GM23338 (cell line): ENCODE measurements around the gene C1orf210. TPM values are rescaled to one million over a fixed set of nuclear protein-coding genes. Genes with fewer than 3 reads are reported as not detected.

Source experiments
- ATAC-seq: fragments of 200-7000 bp; cut with Tn5 transposase; 3 replicates; pipeline ENCODE4 v1.9.1; 2020
- DNase-seq: peaks from one replicate; pipeline ENCODE4 v3.0.0-alpha.2; 2015; ENCODE audit warnings: low spot score
- H2AFZ ChIP-seq: fragments of 200-600 bp; sonication (generic); 2 replicates; pipeline ENCODE4 v1.8.0; 2016; ENCODE audit warnings: antibody characterized with exemption, mild to moderate bottlenecking, moderate library complexity
- H3F3A ChIP-seq: fragments of 200-600 bp; sonication (generic); replicated peaks from 2 replicates; pipeline ENCODE4 v1.8.0; 2017; ENCODE audit warnings: antibody characterized with exemption, mixed run types, low read depth
- H3K27ac ChIP-seq: fragments of 200-600 bp; sonication (generic); 2 replicates; pipeline ENCODE4 v1.6.1; 2016; ENCODE audit warnings: low read depth
- H3K27me3 ChIP-seq: fragments of 200-600 bp; sonication (generic); 2 replicates; pipeline ENCODE4 v1.8.0; 2016; ENCODE audit warnings: mild to moderate bottlenecking, mixed run types, moderate library complexity; ENCODE audit not compliant: insufficient read depth
- H3K36me3 ChIP-seq: fragments of 200-600 bp; sonication (generic); 2 replicates; pipeline ENCODE4 v1.8.0; 2016; ENCODE audit warnings: mild to moderate bottlenecking; ENCODE audit not compliant: insufficient read depth
- H3K4me1 ChIP-seq: fragments of 200-600 bp; sonication (generic); 2 replicates; pipeline ENCODE4 v1.8.0; 2016; ENCODE audit warnings: mild to moderate bottlenecking, moderate library complexity; ENCODE audit not compliant: insufficient read depth
- H3K4me2 ChIP-seq: fragments of 200-600 bp; sonication (generic); 2 replicates; pipeline ENCODE4 v1.7.1; 2017; ENCODE audit warnings: mixed run types
- H3K4me3 ChIP-seq: fragments of 200-600 bp; sonication (generic); 2 replicates; pipeline ENCODE4 v1.6.1; 2016; ENCODE audit warnings: mixed run types
- H3K79me2 ChIP-seq: fragments of 200-600 bp; sonication (generic); replicated peaks from 2 replicates; pipeline ENCODE4 v1.8.0; 2017; ENCODE audit warnings: mild to moderate bottlenecking; ENCODE audit not compliant: insufficient read depth
- H3K9me2 ChIP-seq: fragments of 200-600 bp; sonication (generic); 2 replicates; pipeline ENCODE4 v1.8.0; 2017; ENCODE audit not compliant: insufficient read depth
- H4K20me1 ChIP-seq: fragments of 200-600 bp; sonication (generic); replicated peaks from 2 replicates; pipeline ENCODE4 v1.8.0; 2017; ENCODE audit warnings: mild to moderate bottlenecking; ENCODE audit not compliant: insufficient read depth
- H3K27ac Mint-ChIP-seq: 2 replicates; pipeline ENCODE4 v1.8.0; 2020; ENCODE audit warnings: inconsistent platforms, mild to moderate bottlenecking, moderate library complexity, mixed read lengths
- H3K27me3 Mint-ChIP-seq: 3 replicates; pipeline ENCODE4 v1.8.0; 2022; ENCODE audit warnings: low read depth, mild to moderate bottlenecking, moderate library complexity, mixed read lengths, inconsistent platforms; ENCODE audit not compliant: insufficient read depth, poor library complexity
- H3K36me3 Mint-ChIP-seq: 3 replicates; pipeline ENCODE4 v1.8.0; 2021; ENCODE audit warnings: low read depth, mild to moderate bottlenecking, inconsistent platforms, moderate library complexity, mixed read lengths
- H3K4me1 Mint-ChIP-seq: 3 replicates; pipeline ENCODE4 v1.8.0; 2020; ENCODE audit warnings: mild to moderate bottlenecking, inconsistent platforms, mixed read lengths
- H3K4me3 Mint-ChIP-seq: 3 replicates; pipeline ENCODE4 v1.8.0; 2021; ENCODE audit warnings: moderate library complexity, mild to moderate bottlenecking, inconsistent platforms, mixed read lengths
- H3K9me3 Mint-ChIP-seq: 3 replicates; pipeline ENCODE4 v1.8.0; 2020; ENCODE audit warnings: moderate library complexity, mild to moderate bottlenecking, inconsistent platforms, mixed read lengths
- CREB1 ChIP-seq: fragments of 250-450 bp; sonication (Bioruptor Pico); IDR thresholded peaks from 2 replicates; pipeline ENCODE4 v1.5.0; 2020; ENCODE audit warnings: low read depth, mild to moderate bottlenecking, moderate library complexity
- CTCF ChIP-seq, 2 experiments: fragments of 200-600 bp in 1 of 2; sonication (generic) in 1 of 2; conservative IDR thresholded peaks; 2 replicates each; pipeline versions ENCODE4 v1.5.1 to v1.6.1; 2016 to 2017; ENCODE audit warnings: antibody characterized with exemption in 2 of 2, low read depth in 2 of 2, mild to moderate bottlenecking in 2 of 2, moderate library complexity in 1 of 2
- EZH2 ChIP-seq: fragments of 200-600 bp; sonication (generic); IDR thresholded peaks from one replicate; pipeline ENCODE4 v1.8.0; 2017; ENCODE audit warnings: antibody characterized with exemption, mild to moderate bottlenecking, low read depth; ENCODE audit not compliant: unreplicated experiment
- EZH2phosphoT487 ChIP-seq: fragments of 200-600 bp; sonication (generic); IDR thresholded peaks from one replicate; pipeline ENCODE4 v1.8.1; 2018; ENCODE audit warnings: antibody characterized with exemption; ENCODE audit not compliant: unreplicated experiment
- JUNB ChIP-seq: IDR thresholded peaks from one replicate; pipeline ENCODE4 v1.6.1; 2016; ENCODE audit warnings: antibody characterized with exemption; ENCODE audit not compliant: unreplicated experiment
- POLR2AphosphoS5 ChIP-seq: IDR thresholded peaks from 2 replicates; pipeline ENCODE4 v1.6.1; 2016; ENCODE audit warnings: antibody characterized with exemption, low read depth
- REST ChIP-seq: IDR thresholded peaks from one replicate; pipeline ENCODE4 v1.6.1; 2018; ENCODE audit warnings: antibody characterized with exemption; ENCODE audit not compliant: unreplicated experiment
- ZNF114 ChIP-seq: fragments of 250-450 bp; sonication (Bioruptor Pico); IDR thresholded peaks from 2 replicates; pipeline ENCODE4 v1.5.0; 2020; ENCODE audit warnings: mild to moderate bottlenecking, moderate library complexity
- ZNF331 ChIP-seq: fragments of 250-450 bp; sonication (Bioruptor Pico); IDR thresholded peaks from 2 replicates; pipeline ENCODE4 v1.5.0; 2020; ENCODE audit warnings: low read depth, mild to moderate bottlenecking, moderate library complexity
- polyA plus RNA-seq: library from polyadenylated mRNA; unstranded; fragments of >200 nt; fragmentation: Nextera tagmentation; extraction: Ambion mirVana; gene quantifications from 2 replicates; pipeline ENCODE4 v1.2.1, GENCODE V29; 2016
- total RNA-seq: library from RNA; depleted of rRNA; stranded (reverse); fragments of >200 nt; shearing (Covaris generic); gene quantifications from 2 replicates; pipeline ENCODE4 v1.2.3, GENCODE V29; 2014

Gene C1orf210
- total and polyA plus RNA-seq, 2 experiments from 2014 or later: 10.3 to 17.1 TPM

GRCh38 chr1:43235451-43236121 is 49.8 kb downstream of the C1orf210 start:
- no peak overlapping the region for H3K27ac Mint-ChIP-seq
- Histone ChIP-seq H3K27ac (no peak overlapping the region), H3K4me1 (peaks cover 4% of the 10 kb centered on the region; the same call in 1 of the 2 replicates), H4K20me1 (no peaks in the 10 kb centered on the region), H3K27me3 (no peaks in the 10 kb centered on the region), H3K9me2 (no peaks in the 10 kb centered on the region), H3K36me3 (no peaks in the 10 kb centered on the region), H3F3A (no peaks in the 10 kb centered on the region), H3K4me2 (no peak overlapping the region), H3K79me2 (no peaks in the 10 kb centered on the region), H3K4me3 (no peak overlapping the region), H2AFZ (no peak overlapping the region)
- no peaks in the 10 kb centered on the region for H3K27me3 Mint-ChIP-seq
- no peak overlapping the region for H3K4me3 Mint-ChIP-seq
- DNase-seq: no peak
- TF ChIP-seq POLR2AphosphoS5 (no peak), JUNB (no peak), REST (no peak), EZH2phosphoT487 (no peak)
- H3K36me3 Mint-ChIP-seq: peaks cover 2% of the 10 kb centered on the region; the same call in 1 of the 3 replicates
- peaks cover 4% of the 10 kb centered on the region for H3K9me3 Mint-ChIP-seq
- peaks cover 5% of the 10 kb centered on the region for H3K4me1 Mint-ChIP-seq
- ATAC-seq: no peak

GRCh38 chr1:43235040-43235439 is 50.3 kb downstream of the C1orf210 start:
- Histone ChIP-seq H4K20me1 (no peaks in the 10 kb centered on the region), H3K4me3 (no peak overlapping the region), H3K27ac (no peak overlapping the region), H3K4me1 (peaks cover 8% of the 10 kb centered on the region; the same call in 1 of the 2 replicates), H3F3A (no peaks in the 10 kb centered on the region), H3K36me3 (no peaks in the 10 kb centered on the region), H3K79me2 (no peaks in the 10 kb centered on the region), H3K27me3 (no peaks in the 10 kb centered on the region), H2AFZ (no peak overlapping the region), H3K9me2 (no peaks in the 10 kb centered on the region), H3K4me2 (no peak overlapping the region)
- Mint-ChIP-seq H3K27ac (no peak overlapping the region), H3K4me3 (no peak overlapping the region; the same call in 2 of the 3 replicates), H3K9me3 (no peaks in the 10 kb centered on the region; the same call in 2 of the 3 replicates), H3K27me3 (no peaks in the 10 kb centered on the region), H3K4me1 (peaks cover 10% of the 10 kb centered on the region), H3K36me3 (no peaks in the 10 kb centered on the region; the same call in 2 of the 3 replicates)
- no peak for DNase-seq
- ATAC-seq: no peak
- no peak for TF ChIP-seq CTCF (conservative IDR thresholded peaks at IDR 0.05; ENCODE audit: low read depth in 2 of 2)
- TF ChIP-seq REST: no peak
- no peak for TF ChIP-seq JUNB
- no peak for TF ChIP-seq ZNF331
- TF ChIP-seq EZH2: no peak
- TF ChIP-seq CREB1 (CRISPR knock-in tag): no peak
- TF ChIP-seq POLR2AphosphoS5: no peak
- no peak for TF ChIP-seq ZNF114
